Stimulated activated CD8-positive, alpha-beta memory T cell treated with anti-CD3 and anti-CD28 coated beads, Interleukin-15, amount 100 ng/mL, for 24 hours (primary cell): ENCODE measurements around the gene PDE3A.

Experiments used
- DNase-seq: peaks from one replicate; pipeline ENCODE4 v3.0.0-alpha.2; 2020; ENCODE audit warnings: low read depth

The PDE3A gene

DNA sequence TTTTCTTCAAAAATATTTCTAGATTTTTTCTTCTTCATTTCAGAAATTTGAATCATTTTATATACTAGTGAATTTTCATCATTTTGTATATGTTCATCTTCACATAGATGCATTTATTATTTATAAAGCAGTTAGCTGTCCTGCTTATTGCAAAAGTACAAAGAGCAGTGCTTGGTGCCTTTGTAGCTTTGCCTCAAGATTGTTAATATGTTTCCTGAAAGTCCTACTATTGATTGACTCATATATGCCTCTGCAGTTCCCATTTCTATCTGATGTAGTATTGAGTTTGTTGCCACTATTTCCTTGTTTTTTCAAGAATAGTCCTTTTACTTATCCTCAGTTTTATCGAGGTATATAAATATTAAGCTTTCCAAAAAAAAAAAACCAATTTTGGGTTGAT, 89.7 kb downstream of the PDE3A start:
- DNase-seq = no peak

DNA sequence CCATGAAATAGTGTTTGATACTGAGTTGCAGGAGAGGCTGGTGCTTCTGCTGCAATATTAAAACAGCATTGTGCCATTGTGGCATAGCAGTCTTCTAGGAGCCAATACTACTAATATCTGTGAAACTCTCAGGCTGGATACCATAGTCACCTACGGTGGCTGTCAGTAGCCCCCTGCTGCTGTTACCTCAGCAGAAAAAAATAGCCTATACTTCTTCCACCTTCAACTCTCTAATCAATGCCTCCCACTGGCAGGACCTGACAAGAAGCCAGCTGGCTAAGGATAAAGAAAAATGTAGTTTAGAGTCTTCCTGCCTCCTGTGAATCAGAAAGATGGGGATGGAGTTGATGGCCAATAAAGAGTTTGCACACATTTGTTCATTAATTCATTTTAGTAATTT, 91.6 kb downstream of the PDE3A start:
- no peak for DNase-seq

DNA sequence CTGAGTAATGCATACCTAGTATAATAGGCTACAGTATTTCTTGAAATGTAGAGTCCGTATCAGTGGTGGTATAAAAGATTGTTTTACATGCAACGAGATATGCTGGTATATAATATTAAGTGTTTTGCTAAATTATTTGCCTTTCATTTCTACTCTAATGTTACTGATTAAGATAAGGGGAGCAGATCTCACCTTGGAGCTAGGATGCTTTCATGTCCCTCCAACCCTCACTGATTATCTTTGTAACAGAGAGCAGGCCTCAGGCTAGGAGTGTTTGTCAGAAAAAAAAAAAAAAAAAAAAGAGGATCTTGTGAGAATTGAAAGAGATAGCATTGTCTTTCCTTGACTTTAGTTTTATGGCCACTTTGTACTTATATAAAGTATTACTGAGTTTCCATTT, 92.6 kb downstream of the PDE3A start:
- no peak for DNase-seq

DNA sequence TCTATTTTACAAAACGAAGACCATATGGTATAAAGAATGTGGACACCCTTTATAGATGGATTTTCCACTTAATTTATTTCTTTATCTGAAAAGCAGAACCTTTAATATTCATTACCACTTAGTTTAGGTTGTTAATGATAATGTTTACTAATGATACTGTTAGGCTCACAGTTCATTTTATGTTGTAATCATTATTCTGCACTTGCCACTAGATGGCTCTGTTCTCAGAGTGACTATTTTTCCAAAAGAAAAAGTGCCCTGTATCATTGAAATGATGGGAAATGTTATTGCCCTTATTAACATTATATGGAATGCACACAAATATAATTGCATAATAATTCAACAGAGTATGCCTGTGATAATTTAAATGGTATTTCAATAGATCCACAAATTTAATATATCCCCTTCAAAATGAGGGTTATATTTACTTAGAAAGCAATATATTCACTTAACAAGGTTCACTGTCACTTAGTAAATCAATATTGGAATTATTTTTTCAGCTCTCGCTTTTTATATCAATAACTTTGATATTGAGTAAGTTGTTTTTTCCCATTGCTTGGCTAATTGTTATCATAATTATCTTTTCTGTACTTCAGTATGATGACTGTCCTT, 95.7 kb downstream of the PDE3A start:
- no peak for DNase-seq

DNA sequence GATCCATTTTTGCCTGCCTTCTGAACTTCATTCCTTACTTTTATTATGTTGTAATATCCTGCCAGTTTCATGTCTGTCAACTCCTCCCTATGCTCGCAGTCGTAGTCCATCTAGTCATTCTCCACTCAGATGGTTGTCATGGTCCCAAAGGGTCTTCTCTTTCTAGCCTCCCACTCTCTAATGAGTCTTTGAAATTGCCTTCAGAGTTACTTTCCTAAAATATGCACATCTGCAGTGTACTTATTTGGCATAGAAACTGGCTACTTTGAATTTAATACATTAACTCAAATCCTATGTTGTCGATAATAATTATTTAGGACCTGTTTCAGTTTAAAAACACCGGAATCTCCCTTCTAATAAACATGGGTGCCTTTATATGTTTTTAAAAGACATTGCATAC, 101.0 kb downstream of the PDE3A start:
- no peak for DNase-seq

DNA sequence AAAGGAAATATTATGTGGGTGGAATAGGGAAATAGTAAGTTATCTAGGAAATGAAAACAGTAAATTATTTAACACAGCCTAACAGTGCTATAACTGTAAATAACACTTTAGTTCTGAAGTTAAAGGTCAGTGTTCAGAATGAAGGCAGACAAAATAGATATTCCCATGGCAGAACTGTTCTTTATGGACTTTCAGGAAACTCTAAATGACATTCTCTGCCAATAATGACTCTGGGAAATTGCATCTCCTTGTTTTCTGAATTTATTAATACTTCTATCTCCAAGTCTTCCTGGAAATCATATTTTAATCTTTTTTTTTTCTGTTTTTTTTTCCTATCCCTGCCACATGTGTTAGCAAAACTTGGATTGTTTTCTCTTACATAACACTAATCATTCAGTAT, 101.4 kb downstream of the PDE3A start:
- no peak for DNase-seq

DNA sequence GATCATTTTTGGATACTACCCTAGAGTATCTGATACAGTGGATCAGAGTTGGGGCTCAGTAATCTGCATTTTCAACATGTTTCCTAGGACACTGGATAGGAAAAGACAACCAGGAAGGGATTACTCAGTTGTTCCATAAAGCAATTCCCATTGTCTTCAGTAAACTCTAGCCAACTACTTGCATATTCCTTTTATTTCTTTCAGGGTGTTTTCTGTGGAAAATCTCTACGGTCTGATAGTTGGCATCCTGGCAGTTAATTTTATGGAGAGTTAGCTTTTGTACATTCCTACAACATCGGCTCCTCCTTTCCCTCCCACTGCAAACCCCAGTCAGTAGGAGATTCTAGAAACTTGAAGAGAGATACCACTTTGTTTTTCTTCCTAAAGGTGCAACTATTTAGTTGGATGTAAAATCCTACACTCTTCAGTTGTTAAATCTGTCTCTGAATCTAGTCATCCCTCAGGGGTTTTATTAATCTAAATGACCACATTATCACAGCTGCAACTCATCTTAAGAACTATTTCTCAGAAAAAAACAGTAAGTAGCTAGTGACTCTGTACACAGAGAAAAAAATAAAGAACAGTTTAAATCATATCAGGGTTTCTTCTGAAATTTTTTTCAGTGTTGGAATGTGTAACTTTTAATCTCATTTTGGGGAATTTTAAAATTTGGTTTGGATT, 103.9 kb downstream of the PDE3A start:
- no peak for DNase-seq

DNA sequence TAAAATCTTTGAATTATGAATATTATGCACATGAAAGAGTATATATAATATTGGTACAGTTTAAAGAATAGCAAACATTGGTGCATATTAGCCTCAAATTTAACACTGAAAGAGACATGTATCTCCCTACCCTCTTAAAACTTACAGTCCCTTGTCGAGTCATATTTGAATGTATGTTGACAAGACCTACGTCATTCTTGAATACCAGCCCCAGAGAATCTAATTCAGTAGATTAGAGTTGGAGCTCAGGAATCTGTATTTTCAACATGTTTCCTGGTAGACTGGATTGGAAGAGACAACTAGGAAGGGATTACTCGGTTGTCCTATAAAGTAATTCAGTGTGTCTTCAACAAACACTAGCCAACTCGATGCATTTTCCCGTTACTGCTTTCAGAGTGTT, 104.8 kb downstream of the PDE3A start:
- DNase-seq = no peak

DNA sequence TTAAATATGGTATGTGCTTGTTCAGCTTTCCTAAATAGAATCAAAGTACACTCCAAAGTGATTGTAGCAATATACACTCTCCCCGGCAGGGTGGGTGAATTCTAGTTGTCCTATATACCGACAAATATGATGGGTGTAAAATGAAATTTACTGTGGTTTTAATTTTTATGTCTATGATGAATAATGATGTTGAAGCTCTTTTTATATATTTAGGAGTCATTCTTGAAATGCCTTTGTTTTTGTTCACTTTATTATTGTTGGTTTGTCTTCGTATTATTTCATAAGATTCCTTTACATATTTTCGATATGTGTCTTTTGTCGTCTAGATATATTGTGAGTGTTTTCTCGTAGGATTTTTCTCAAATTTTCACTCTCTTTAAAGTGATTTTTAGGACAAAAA, 105.7 kb downstream of the PDE3A start:
- DNase-seq = no peak

DNA sequence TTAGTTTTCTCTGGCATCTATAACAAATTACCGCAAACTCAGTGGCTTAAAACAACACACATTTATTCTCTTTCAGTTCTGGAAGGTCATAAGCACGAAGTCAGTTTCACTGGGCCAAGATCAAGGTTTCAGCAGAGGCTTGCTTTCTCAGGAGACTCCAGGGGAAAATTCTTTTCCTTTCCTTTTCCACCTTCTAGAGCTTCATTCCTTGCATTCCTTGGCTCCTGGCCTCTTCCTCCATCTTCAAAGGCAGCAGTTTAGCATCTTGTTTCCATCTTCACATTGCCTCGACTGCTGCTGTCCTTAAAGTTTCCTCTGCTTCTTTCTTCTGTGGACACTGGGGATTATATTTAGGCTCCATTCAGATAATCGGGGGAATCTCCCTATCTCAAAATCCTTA, 106.1 kb downstream of the PDE3A start:
- no peak for DNase-seq

DNA sequence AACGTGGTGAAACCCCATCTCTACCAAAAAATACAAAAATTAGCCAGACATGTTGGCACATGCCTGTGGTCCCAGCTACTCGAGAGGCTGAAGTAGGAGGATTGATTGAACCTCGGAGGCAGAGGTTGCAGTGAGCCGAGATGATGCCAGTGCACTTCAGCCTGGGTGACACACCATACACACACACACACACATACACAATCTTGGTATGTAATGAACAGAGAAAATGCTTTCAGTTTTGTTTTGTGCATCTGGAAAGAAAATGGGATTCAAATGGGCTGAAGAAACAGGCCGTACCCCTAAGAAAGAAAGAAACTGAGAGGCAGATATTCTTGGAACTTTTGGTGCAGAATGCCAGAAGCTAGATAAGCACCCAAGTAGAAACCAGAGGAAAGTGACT, 107.2 kb downstream of the PDE3A start:
- no peak for DNase-seq

DNA sequence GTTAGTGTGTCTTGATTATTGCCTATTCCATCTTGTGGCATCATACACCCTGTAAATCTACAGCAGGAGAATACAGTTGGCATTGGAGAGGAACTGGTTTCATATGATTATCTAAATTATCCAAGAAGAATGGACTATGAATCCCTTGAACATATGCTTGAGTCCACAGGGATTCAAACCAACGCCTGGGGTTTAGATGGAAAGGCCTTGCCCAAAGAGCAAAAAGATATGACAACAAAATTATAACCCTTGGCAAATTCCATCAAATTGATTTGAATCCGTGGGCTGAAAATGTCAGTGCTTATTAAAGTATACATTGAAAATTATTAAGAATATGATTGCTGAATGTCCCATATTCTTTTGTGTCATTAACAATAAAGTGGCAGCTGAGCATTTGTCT, 108.2 kb downstream of the PDE3A start:
- no peak for DNase-seq

DNA sequence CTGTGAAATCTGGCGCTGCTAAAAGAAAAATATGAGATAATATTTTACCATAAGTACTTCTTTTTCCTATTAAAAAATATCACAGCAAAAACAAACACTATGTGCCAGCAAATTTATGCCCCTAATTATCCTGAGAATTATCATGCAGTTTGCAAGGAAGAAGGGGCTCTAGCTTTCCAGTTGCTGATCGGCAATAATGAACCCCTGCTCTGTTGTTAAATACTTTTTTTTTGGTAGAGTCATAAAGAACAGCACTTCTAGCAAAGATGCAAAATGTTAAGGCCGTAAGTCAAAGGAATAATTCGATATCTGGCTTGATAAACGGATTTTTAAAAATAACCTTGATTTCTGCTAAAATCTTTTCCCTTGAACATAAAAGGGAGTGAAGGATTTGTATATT, 108.9 kb downstream of the PDE3A start:
- DNase-seq = no peak

DNA sequence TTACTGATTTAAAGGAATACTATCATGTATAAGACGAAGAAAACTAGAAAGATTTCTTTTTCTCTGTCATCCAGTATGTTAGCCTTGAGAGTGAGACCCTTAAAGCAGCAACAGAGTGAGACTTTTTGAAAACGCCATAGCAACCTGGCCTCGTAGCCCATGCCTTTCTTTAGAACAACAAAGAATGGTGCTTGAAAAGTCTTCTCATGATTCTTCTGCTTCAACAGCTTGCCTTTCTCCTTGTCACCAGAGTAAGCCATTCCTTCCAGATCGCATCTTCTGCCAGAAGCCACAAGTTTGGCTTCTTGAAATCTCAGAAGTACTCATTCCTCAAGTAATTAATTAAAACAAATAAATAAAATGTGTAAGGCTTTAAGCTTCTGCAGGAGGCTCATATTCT, 109.3 kb downstream of the PDE3A start:
- no peak for DNase-seq

DNA sequence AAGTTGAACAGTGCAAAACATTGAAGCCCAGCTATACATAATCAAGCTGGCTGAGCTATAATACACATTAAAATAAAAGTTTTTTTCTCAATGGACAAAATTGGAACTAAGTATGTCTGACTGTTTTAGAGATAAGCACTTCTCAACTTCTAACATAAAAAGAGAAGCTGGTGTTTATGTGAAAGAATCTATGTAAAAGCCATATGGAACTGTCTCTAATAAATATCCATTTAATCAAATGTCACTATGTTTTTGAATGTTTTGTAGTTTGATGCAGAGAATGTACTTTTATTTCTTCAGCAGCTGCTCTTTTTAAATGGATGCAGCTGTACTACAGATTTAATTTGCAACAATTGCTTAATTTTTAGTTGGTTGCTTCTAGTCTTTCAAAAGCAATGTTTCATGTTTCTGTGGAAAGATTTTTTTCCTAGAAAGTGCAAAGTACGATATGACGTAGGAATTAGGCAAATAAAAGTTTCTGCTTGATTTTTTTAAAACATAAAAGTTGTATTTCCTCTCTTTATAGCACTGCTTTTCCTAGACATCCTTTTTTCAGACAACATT, 114.2 kb downstream of the PDE3A start:
- no peak for DNase-seq

DNA sequence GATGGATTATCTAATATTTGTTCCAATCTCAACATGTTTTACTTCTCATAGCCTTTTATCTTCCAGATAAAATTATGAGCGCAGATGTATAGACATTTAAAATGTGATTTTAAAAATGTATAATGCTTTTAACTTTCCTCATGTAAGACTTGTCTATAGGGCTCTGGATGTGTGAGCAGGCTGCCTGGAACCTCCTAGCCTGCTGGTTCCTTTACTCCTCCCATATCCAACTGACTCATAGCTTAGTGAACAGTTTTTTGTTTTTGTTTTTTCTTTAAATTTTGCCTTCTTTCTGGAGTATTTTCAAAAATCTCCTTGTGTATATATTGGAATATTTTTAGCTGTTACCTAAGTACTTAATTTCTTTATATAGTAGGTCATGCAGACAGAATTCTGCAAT, 115.4 kb downstream of the PDE3A start:
- DNase-seq = no peak

DNA sequence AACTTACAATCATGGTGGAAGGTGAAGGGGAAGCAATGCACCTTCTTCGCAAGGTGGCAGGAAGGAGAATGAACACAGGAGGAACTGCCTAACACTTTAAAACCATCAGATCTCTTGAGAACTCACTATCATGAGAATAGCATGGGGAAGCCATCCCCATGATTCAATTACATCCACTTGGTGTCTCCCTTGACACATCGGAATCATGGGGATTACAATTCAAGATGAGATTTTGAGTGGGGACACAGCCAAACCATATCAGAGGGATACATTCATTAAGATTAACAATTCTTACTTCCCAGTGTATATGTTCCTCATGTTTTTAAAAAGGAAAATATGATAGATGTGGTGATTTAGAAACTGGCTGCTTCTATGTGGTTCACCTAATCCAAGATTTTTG, 117.9 kb downstream of the PDE3A start:
- DNase-seq = no peak

DNA sequence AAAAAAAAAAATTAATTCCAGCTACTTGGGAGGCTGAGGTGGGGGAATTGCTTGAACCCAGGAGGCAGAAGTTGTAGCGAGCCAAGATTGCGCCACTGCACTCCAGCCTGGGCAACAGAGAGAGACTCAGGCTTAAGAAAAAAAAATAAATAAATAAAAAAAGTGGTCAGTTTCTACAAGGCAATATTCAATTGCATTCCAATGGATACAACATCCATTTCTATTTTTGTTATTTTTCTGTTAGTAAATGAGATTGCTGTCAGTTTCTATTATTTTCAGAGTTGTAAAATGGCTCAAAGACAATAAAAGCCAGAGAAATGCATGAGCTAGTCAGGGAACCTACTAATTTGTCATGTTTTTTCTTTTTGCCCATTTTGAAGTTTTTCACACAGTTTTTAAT, 119.2 kb downstream of the PDE3A start:
- no peak for DNase-seq

DNA sequence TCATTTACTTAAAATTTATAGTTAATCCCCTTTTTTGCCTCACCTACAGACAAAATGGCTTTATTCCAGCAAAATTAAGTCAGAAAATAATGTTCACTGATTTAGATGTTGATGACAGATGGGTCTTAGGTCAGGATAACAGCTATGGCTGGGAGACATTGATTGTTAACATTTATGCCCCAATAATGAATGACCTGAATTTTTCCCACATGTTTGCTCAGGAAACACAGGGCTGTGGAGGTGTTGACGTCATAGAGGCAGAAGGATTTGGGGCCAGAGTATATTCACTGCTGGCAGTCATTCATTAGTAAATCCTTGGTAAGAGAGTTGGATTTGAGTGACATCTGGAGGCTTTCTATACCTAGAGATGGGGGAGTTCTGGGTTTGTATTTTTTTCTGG, 121.3 kb downstream of the PDE3A start:
- no peak for DNase-seq

DNA sequence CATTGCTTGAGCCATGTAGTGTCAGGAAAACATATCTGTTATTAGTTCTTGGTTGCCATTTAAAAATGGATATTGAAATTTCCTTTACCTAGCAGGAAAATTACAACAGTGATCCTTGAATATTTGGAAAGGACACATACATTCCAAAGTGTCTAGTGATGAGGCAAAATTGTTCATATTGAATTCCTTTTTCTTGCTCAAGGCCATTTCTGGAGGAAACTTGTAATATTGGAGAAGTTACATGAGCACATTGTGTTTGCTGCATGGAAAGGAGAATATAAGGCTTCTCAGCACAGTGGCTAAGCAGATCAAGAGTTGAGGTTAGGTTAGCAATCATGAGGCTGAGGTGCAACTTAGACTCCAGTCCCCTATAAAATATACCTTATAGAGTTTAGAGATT, 121.9 kb downstream of the PDE3A start:
- no peak for DNase-seq

DNA sequence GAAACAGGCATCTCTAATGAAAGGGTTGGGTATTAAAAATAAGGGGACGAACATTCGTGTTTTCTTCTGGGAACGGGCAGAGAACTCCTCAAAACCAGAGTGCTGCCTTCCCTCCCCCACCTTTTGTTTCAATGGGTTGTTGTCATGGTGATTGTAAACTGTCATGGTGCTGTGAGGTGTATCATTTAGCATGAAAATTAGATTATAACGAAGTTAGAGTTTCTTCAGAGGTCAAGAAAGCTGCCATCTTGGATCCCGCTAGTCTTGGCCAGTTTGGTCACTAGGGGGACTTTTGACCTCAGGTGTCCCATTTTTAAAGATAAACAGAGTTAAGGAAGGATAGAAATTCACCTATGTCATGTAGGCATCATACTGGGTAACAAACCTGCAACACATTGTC, 123.0 kb downstream of the PDE3A start:
- DNase-seq = no peak

DNA sequence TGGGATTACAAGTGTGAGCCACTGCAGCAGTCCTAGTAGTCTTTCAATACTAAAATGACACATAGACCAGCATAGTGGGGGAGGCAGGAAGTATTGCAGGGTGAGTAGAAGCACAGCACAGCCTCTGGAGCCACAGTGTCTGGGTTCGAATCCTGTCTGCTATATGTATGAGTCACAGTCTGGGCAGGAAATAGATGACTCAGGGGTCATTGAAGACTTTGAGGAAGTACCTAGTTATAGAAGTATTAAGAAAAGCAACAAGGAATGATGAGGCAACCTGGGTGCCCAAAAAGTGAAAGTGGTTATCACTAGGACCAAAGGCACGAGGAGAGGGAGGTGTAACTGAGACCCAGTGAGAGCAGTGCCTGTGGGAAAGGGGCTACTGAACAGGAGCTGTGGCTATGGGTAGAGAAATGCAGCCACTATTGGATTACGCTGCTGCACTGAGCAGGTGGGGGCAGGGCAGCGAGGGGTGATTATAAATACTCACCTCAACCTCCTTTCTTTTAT, 124.0 kb downstream of the PDE3A start:
- no peak for DNase-seq

DNA sequence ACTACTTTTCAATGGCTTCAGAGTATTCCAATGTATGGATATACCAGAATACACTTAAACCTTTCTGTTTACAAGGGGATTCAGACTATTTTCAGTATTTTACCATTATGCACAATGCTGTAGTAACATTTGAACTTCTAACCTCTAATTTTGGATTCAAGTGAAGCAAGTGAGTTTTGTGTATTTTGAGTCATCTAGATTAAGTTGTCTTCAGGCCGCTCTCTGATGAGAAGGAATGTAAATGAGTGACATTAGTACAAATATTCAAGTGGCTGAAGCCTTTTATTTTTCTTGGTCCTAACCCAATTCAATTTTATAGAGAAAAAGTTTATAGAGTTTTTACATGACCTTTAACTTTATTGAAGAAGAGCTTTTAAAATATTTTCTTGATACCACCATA, 125.6 kb downstream of the PDE3A start:
- DNase-seq = no peak

DNA sequence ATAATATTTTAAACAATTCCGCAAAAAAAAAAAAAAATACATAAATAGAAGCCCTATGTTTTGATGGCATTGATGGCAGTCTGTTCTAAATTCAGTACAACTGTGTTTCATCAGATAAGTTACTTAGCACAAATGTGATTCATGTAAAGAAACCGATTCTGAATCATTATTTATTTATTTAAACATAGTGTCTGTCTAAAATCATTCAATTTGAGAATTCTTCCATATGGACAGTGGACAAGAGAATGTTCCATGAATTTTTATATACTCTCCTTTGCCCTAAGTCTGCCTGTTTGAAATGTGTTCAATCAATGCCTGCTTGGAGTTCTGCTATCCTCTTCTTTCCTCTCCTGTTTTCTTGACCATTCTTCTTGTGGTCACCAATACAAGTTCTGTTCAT, 126.5 kb downstream of the PDE3A start:
- no peak for DNase-seq
